IMR-90 (cell line): Measurements from ENCODE around the gene PSMB11.

Experiments
- CEBPB ChIP-seq: IDR thresholded peaks from 2 replicates; pipeline ENCODE4 v1.6.1; 2012; ENCODE audit warnings: low read depth, low read length, improper control_type of control experiment
- CTCF ChIP-seq: conservative IDR thresholded peaks from 2 replicates; pipeline ENCODE4 v1.5.1; 2012; ENCODE audit warnings: mild to moderate bottlenecking, low read depth, low read length, improper control_type of control experiment
- FOS ChIP-seq: fragments of 150-350 bp; IDR thresholded peaks from 2 replicates; pipeline ENCODE4 v1.6.1; 2016; ENCODE audit warnings: low read depth, low read length
- MAZ ChIP-seq: IDR thresholded peaks from 2 replicates; pipeline ENCODE4 v1.6.1; 2012; ENCODE audit warnings: low read depth, mild to moderate bottlenecking, low read length, improper control_type of control experiment, moderate library complexity, borderline replicate concordance
- MXI1 ChIP-seq: IDR thresholded peaks from 2 replicates; pipeline ENCODE4 v1.6.1; 2012; ENCODE audit warnings: low read depth, mild to moderate bottlenecking, low read length, moderate library complexity, borderline replicate concordance
- POLR2A ChIP-seq: IDR thresholded peaks from 2 replicates; pipeline ENCODE4 v1.6.1; 2012; ENCODE audit warnings: mild to moderate bottlenecking, low read depth, low read length
- RAD21 ChIP-seq: IDR thresholded peaks from 2 replicates; pipeline ENCODE4 v1.6.1; 2012; ENCODE audit warnings: low read length, improper control_type of control experiment
- RCOR1 ChIP-seq: IDR thresholded peaks from 2 replicates; pipeline ENCODE4 v1.6.1; 2012; ENCODE audit warnings: mild to moderate bottlenecking, low read length, improper control_type of control experiment; ENCODE audit not compliant: insufficient replicate concordance
- RFX5 ChIP-seq: IDR thresholded peaks from 2 replicates; pipeline ENCODE4 v1.8.0; 2012; ENCODE audit warnings: low read depth, mild to moderate bottlenecking, low read length, moderate library complexity
- SMC3 ChIP-seq: fragments of 150-350 bp; IDR thresholded peaks from 2 replicates; pipeline ENCODE4 v1.6.1; 2016; ENCODE audit warnings: low read depth, mild to moderate bottlenecking, antibody characterized with exemption, low read length, moderate library complexity
- USF2 ChIP-seq: fragments of 150-350 bp; IDR thresholded peaks from 2 replicates; pipeline ENCODE4 v1.6.1; 2017; ENCODE audit warnings: mild to moderate bottlenecking, antibody characterized with exemption, low read length, low read depth

DNA sequence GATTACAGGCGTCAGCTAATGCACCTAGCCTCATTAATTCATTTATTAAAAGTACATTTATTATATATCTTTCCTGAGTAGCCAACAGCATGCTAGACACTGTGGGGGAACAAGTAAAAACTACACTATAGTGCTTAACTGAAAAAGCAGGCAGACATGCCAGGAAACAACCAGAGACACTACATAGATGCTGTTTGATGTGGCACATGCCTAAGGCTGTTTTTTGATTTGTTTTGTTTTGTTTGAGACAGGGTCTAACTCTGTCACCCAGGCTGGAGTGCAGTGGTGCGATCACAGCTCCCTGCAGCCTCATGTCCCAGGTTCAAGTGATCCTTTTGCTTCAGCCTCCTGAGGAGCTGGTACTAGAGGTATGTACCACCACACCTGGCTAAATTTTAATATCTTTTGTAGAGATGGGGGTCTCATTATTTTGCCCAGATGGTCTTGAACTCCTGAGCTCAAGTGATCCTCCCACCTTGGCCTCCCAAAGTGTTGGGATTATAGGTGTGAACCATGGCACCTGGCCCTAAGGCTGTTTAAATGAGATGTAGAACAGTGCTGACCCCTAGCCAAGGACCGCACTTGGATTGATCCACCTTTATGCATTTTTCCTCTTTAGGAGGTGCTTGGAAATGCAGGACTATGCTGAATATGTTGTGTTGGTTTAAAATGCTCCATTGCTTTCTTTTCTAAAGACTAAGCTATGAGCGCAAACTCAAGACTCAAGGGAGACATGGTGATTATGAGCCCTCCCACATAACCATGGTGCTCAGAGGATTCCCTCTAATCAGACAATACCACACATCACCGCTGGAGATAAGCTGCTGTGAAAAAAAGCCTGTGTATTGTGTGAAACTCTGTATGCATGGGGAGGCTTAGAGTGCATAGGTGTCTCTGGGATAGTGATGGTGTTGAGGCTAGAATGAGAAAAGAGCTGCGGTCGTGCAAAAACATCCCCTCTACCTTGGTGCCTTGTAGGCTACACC is 21.6 kb upstream of the PSMB11 start:
- TF ChIP-seq MXI1 (no peak), RCOR1 (no peak), CTCF (no peak), CEBPB (no peak), POLR2A (no peak), FOS (no peak), USF2 (no peak), MAZ (no peak), RFX5 (no peak), RAD21 (no peak), SMC3 (no peak)
